ENCODE results near the gene PTPRG.

DNA sequence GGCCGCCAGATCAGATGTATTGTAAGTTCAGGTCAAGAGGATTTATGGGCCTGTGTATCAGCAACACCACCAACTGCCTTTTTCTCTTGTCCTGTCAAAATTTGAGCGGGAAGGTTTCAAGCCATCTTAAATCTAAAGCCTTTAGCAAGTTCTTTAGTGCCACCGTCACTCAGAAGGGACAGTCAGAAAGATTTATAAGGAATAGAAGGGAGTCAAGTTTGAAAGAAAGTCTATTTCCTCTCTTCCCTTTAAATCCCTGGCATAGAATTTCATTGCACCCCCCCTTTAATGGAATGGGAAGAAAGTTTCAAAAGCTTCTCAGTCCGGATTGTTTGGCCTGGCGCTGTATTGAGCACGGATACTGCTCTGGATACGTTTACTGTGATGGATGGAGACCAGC, 452.6 kb downstream of the PTPRG start:
- TF ChIP-seq, protein P1, sequence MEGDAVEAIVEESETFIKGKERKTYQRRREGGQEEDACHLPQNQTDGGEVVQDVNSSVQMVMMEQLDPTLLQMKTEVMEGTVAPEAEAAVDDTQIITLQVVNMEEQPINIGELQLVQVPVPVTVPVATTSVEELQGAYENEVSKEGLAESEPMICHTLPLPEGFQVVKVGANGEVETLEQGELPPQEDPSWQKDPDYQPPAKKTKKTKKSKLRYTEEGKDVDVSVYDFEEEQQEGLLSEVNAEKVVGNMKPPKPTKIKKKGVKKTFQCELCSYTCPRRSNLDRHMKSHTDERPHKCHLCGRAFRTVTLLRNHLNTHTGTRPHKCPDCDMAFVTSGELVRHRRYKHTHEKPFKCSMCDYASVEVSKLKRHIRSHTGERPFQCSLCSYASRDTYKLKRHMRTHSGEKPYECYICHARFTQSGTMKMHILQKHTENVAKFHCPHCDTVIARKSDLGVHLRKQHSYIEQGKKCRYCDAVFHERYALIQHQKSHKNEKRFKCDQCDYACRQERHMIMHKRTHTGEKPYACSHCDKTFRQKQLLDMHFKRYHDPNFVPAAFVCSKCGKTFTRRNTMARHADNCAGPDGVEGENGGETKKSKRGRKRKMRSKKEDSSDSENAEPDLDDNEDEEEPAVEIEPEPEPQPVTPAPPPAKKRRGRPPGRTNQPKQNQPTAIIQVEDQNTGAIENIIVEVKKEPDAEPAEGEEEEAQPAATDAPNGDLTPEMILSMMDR (IDR thresholded peaks at IDR 0.05): no peak
- TF ChIP-seq POLR2A (IDR thresholded peaks at IDR 0.05): no peak
